Measurements from ENCODE around the gene MRPL48.
"Not testable (repeated sequence)": the region's sequence is repeated elsewhere in the genome, so short reads cannot be mapped to it uniquely, and the experiment has no call there.

DNA sequence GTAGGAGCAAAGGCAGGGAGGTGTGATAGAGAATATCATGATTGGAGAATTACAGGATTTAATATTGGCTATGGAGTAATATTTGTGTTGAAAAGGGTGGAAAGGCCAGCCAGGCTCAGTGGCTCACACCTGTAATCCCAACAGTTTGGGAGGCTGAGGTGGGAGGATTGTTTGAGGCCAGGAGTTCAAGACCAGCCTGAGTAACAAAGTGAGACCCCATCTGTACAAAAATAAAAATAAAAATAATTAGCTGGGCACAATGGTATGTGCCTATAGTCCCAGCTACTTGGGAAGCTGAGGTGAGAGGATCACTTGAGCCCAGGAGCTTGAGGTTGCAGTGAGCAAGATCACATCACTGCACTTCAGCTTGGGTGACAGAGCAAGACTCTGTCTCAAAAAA is 2.2 kb upstream of the MRPL48 start:
- TF ChIP-seq, protein P1, sequence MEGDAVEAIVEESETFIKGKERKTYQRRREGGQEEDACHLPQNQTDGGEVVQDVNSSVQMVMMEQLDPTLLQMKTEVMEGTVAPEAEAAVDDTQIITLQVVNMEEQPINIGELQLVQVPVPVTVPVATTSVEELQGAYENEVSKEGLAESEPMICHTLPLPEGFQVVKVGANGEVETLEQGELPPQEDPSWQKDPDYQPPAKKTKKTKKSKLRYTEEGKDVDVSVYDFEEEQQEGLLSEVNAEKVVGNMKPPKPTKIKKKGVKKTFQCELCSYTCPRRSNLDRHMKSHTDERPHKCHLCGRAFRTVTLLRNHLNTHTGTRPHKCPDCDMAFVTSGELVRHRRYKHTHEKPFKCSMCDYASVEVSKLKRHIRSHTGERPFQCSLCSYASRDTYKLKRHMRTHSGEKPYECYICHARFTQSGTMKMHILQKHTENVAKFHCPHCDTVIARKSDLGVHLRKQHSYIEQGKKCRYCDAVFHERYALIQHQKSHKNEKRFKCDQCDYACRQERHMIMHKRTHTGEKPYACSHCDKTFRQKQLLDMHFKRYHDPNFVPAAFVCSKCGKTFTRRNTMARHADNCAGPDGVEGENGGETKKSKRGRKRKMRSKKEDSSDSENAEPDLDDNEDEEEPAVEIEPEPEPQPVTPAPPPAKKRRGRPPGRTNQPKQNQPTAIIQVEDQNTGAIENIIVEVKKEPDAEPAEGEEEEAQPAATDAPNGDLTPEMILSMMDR (IDR thresholded peaks at IDR 0.05) = not testable (repeated sequence)
- not testable (repeated sequence) for TF ChIP-seq POLR2A (IDR thresholded peaks at IDR 0.05)

Data from body of pancreas (tissue), 4 donors.